ENCODE data around the gene TAS2R31. TPM values are rescaled to one million over a fixed set of nuclear protein-coding genes. Genes with fewer than 3 reads are reported as not detected.

Gene TAS2R31
- polyA plus RNA-seq, 12 donors = 0.63 to 2.3 (median 1.0) TPM; not detected in 2

GRCh38 chr12:11007608-11008007 is 23.6 kb downstream of the TAS2R31 start:
- no peak for DNase-seq

GRCh38 chr12:10998204-10998603 is 33.0 kb downstream of the TAS2R31 start, which contains the start of gene TAS2R20:
TSS of gene TAS2R20 (minus strand) at chr12:10998304. CDS start at chr12:10997875, 429 bp downstream.
- DNase-seq = no peak

GRCh38 chr12:10994307-10994706 is 36.9 kb downstream of the TAS2R31 start:
- no peak for DNase-seq

- DNase-seq = no peak
These were observed 42.1 kb downstream of the TAS2R31 start for GRCh38 chr12:10989107-10989506.

- no peak for DNase-seq
These were observed 44.4 kb downstream of the TAS2R31 start, which contains the start of gene TAS2R50 for GRCh38 chr12:10986812-10987211. TSS of gene TAS2R50 (minus strand) at chr12:10986912. CDS start at chr12:10986860, 52 bp downstream.

GRCh38 chr12:10982244-10982643 is 49.0 kb downstream of the TAS2R31 start:
- no peak for DNase-seq

Other genes with a start within 250 kb of the TAS2R31 start
- gene TAS2R7, start 228.8 kb downstream of the TAS2R31 start, polyA plus RNA-seq (ENCODE audit: insufficient read length in 12 of 12) = not detected
- gene TAS2R8, start 224.1 kb downstream of the TAS2R31 start, polyA plus RNA-seq (ENCODE audit: insufficient read length in 12 of 12) = not detected
- gene TAS2R9, start 221.2 kb downstream of the TAS2R31 start, polyA plus RNA-seq (ENCODE audit: insufficient read length in 12 of 12) = not detected
- gene TAS2R10, start 205.0 kb downstream of the TAS2R31 start, polyA plus RNA-seq (ENCODE audit: insufficient read length in 12 of 12) = 1 to 10 TPM in 6 of 12 donors, under 1 TPM in 4, not detected in 2; 0.26 to 2.0 (median 1.1) TPM
- gene PRR4, start 181.9 kb downstream of the TAS2R31 start, polyA plus RNA-seq (ENCODE audit: insufficient read length in 12 of 12) = 1 to 10 TPM in 10 of 12 donors, not detected in 2; 2.3 to 9.4 (median 4.3) TPM
- gene PRH1, start 147.2 kb downstream of the TAS2R31 start, polyA plus RNA-seq (ENCODE audit: insufficient read length in 12 of 12) = 10 to 100 TPM in 3 of 12 donors, 1 to 10 TPM in 7, not detected in 2; 4.9 to 16.0 (median 8.6) TPM
- gene TAS2R13, start 121.8 kb downstream of the TAS2R31 start, polyA plus RNA-seq (ENCODE audit: insufficient read length in 12 of 12) = under 1 TPM in 3 of 12 donors, not detected in 9; 0.11 to 0.22 (median 0.21) TPM
- under 1 TPM in 3 of 12 donors, not detected in 9; 0.26 to 0.45 (median 0.37) TPM for gene PRH2, start 102.2 kb downstream of the TAS2R31 start, polyA plus RNA-seq (ENCODE audit: insufficient read length in 12 of 12)
- 1 to 10 TPM in 10 of 12 donors, not detected in 2; 1.8 to 6.2 (median 3.3) TPM for gene TAS2R14, start 92.1 kb downstream of the TAS2R31 start, polyA plus RNA-seq (ENCODE audit: insufficient read length in 12 of 12)
- under 1 TPM in 1 of 12 donors, not detected in 11; 0.19 TPM for gene TAS2R50, start 44.5 kb downstream of the TAS2R31 start, polyA plus RNA-seq (ENCODE audit: insufficient read length in 12 of 12)
- 1 to 10 TPM in 6 of 12 donors, under 1 TPM in 4, not detected in 2; 0.54 to 3.7 (median 1.6) TPM for gene TAS2R20, start 33.1 kb downstream of the TAS2R31 start, polyA plus RNA-seq (ENCODE audit: insufficient read length in 12 of 12)
- gene TAS2R19, start 8.8 kb downstream of the TAS2R31 start, polyA plus RNA-seq (ENCODE audit: insufficient read length in 12 of 12) = 1 to 10 TPM in 8 of 12 donors, under 1 TPM in 2, not detected in 2; 0.50 to 3.4 (median 1.3) TPM
- under 1 TPM in 2 of 12 donors, not detected in 10; 0.24 to 0.28 TPM for gene TAS2R46, start 30.9 kb upstream of the TAS2R31 start, polyA plus RNA-seq (ENCODE audit: insufficient read length in 12 of 12)
- gene TAS2R43, start 60.9 kb upstream of the TAS2R31 start, polyA plus RNA-seq (ENCODE audit: insufficient read length in 12 of 12) = under 1 TPM in 7 of 12 donors, not detected in 5; 0.18 to 0.39 (median 0.21) TPM
- gene TAS2R30, start 103.2 kb upstream of the TAS2R31 start, polyA plus RNA-seq (ENCODE audit: insufficient read length in 12 of 12) = under 1 TPM in 5 of 12 donors, not detected in 7; 0.10 to 0.33 (median 0.23) TPM
- 10 to 100 TPM in 10 of 12 donors, 1 to 10 TPM in 1, not detected in 1; 8.5 to 17.3 (median 13.2) TPM for gene SMIM10L1, start 139.8 kb upstream of the TAS2R31 start, polyA plus RNA-seq (ENCODE audit: insufficient read length in 12 of 12)
- gene TAS2R42, start 155.5 kb upstream of the TAS2R31 start, polyA plus RNA-seq (ENCODE audit: insufficient read length in 12 of 12) = not detected
- not detected for gene PRB3, start 238.3 kb upstream of the TAS2R31 start, polyA plus RNA-seq (ENCODE audit: insufficient read length in 12 of 12)